Neuronal stem cell (in vitro differentiated cells): ENCODE results near the gene NFKBIZ.
A peak's percentile ranks its signal among the peaks of the same experiment; 100 is the strongest.

Source experiments
- DNase-seq: peaks from one replicate; pipeline ENCODE4 v3.0.0-alpha.2; 2013; ENCODE audit warnings: low spot score
- H2AFZ ChIP-seq: one replicate; pipeline ENCODE4 v1.6.1; 2013; ENCODE audit warnings: mild to moderate bottlenecking, low read length, inconsistent platforms
- H2AK5ac ChIP-seq: 2 replicates; pipeline ENCODE4 v1.6.1; 2013; ENCODE audit warnings: low read depth, mild to moderate bottlenecking, inconsistent platforms, low read length, moderate library complexity, mixed read lengths
- H2BK120ac ChIP-seq: 2 replicates; pipeline ENCODE4 v1.6.1; 2013; ENCODE audit warnings: low read depth, mild to moderate bottlenecking, inconsistent platforms, low read length, moderate library complexity, mixed read lengths
- H2BK12ac ChIP-seq: one replicate; pipeline ENCODE4 v1.6.1; 2013; ENCODE audit warnings: low read length, inconsistent platforms
- H2BK15ac ChIP-seq: 2 replicates; pipeline ENCODE4 v1.6.1; 2013; ENCODE audit warnings: mild to moderate bottlenecking, low read length, inconsistent platforms, mixed read lengths
- H2BK5ac ChIP-seq: one replicate; pipeline ENCODE4 v1.6.1; 2013; ENCODE audit warnings: inconsistent platforms, mild to moderate bottlenecking, low read length, moderate library complexity
- H3K14ac ChIP-seq: one replicate; pipeline ENCODE4 v1.6.1; 2013; ENCODE audit warnings: low read length, inconsistent platforms
- H3K18ac ChIP-seq: 2 replicates; pipeline ENCODE4 v1.6.1; 2013; ENCODE audit warnings: low read length, inconsistent platforms
- H3K23ac ChIP-seq: 2 replicates; pipeline ENCODE4 v1.6.1; 2013; ENCODE audit warnings: low read depth, mild to moderate bottlenecking, mixed read lengths, low read length, inconsistent platforms; ENCODE audit not compliant: poor library complexity
- H3K27ac ChIP-seq: replicated peaks from 3 replicates; pipeline ENCODE4 v1.5.1; 2013; ENCODE audit warnings: low read length, inconsistent platforms
- H3K27me3 ChIP-seq, 3 experiments: 2 replicates each; pipeline ENCODE4 v1.6.1; 2013; ENCODE audit warnings: low read length in 3 of 3, mild to moderate bottlenecking in 2 of 3, inconsistent platforms in 1 of 3, low read depth in 1 of 3, mixed read lengths in 1 of 3, moderate library complexity in 1 of 3; ENCODE audit not compliant: control insufficient read depth in 3 of 3, insufficient read depth in 3 of 3
- H3K36me3 ChIP-seq, 2 donors: replicated peaks in 1 of 2; 2 replicates each; pipeline ENCODE4 v1.6.1; 2013; ENCODE audit warnings: low read length in 2 of 2; ENCODE audit not compliant: control insufficient read depth in 2 of 2, insufficient read depth in 2 of 2
- H3K4ac ChIP-seq: 2 replicates; pipeline ENCODE4 v1.6.1; 2013; ENCODE audit warnings: inconsistent platforms, mild to moderate bottlenecking, low read length, moderate library complexity
- H3K4me1 ChIP-seq, 2 donors: 1 replicate in 1 of 2; 2 replicates in 1 of 2; pipeline ENCODE4 v1.6.1; 2013; ENCODE audit warnings: low read length in 2 of 2, low read depth in 1 of 2; ENCODE audit not compliant: control insufficient read depth in 2 of 2, insufficient read depth in 1 of 2
- H3K4me2 ChIP-seq: one replicate; pipeline ENCODE4 v1.6.1; 2013; ENCODE audit warnings: mild to moderate bottlenecking, low read length, inconsistent platforms; ENCODE audit not compliant: insufficient read depth, poor library complexity, severe bottlenecking
- H3K4me3 ChIP-seq, 2 donors: 2 replicates each; pipeline ENCODE4 v1.5.1; 2013; ENCODE audit warnings: low read length in 2 of 2, mild to moderate bottlenecking in 2 of 2, inconsistent platforms in 1 of 2, moderate library complexity in 1 of 2
- H3K79me1 ChIP-seq: one replicate; pipeline ENCODE4 v1.6.1; 2013; ENCODE audit warnings: low read depth, mild to moderate bottlenecking, inconsistent platforms, low read length, moderate library complexity
- H3K9ac ChIP-seq: one replicate; pipeline ENCODE4 v1.6.1; 2013; ENCODE audit warnings: mild to moderate bottlenecking, low read depth, low read length, inconsistent platforms; ENCODE audit not compliant: poor library complexity
- H3K9me3 ChIP-seq, 2 donors: replicated peaks in 1 of 2; 2 replicates each; pipeline versions ENCODE3 to v1.6.1; 2013; ENCODE audit warnings: low read length in 2 of 2, mild to moderate bottlenecking in 2 of 2, inconsistent platforms in 1 of 2, low read depth in 1 of 2, mixed read lengths in 1 of 2, moderate library complexity in 1 of 2; ENCODE audit not compliant: control insufficient read depth in 2 of 2, insufficient read depth in 1 of 2
- H4K8ac ChIP-seq: one replicate; pipeline ENCODE4 v1.6.1; 2013; ENCODE audit warnings: low read depth, mild to moderate bottlenecking, inconsistent platforms, low read length, moderate library complexity
- H4K91ac ChIP-seq: one replicate; pipeline ENCODE4 v1.6.1; 2013; ENCODE audit warnings: low read length, low read depth, mild to moderate bottlenecking, inconsistent platforms; ENCODE audit not compliant: poor library complexity
- WGBS, 2 donors: extraction: QIAGEN DNeasy Blood & Tissue Kit; methylation state at CpG; one replicate each; pipeline ENCODE4 v1.1.7; 2013; ENCODE audit warnings: missing lambda C conversion rate in 2 of 2, mixed read lengths in 1 of 2; ENCODE audit not compliant: insufficient read length in 2 of 2, insufficient replicate concordance in 1 of 2; ENCODE audit errors: extremely low coverage in 2 of 2; 5-methylcytosine and 5-hydroxymethylcytosine counted together

Gene NFKBIZ

GRCh38 chr3:101842935-101843330, 6.4 kb upstream of the NFKBIZ start:
- no CpG with 5 or more reads among the region's 3 CpGs for WGBS, 2 donors
- no peak overlapping the region for H4K8ac ChIP-seq
- H3K18ac ChIP-seq: no peak overlapping the region
- H3K23ac ChIP-seq: no peak overlapping the region
- no peak overlapping the region for H3K14ac ChIP-seq
- H3K4me1 ChIP-seq: peaks cover 2 to 9% of the 10 kb centered on the region in 2 donors
- no peaks in the 10 kb centered on the region for H3K79me1 ChIP-seq
- H3K36me3 ChIP-seq: no peaks in the 10 kb centered on the region
- H2BK5ac ChIP-seq: no peak overlapping the region
- H3K4me3 ChIP-seq: no peak overlapping the region
- H2AFZ ChIP-seq: no peak overlapping the region
- no peak overlapping the region for H4K91ac ChIP-seq
- DNase-seq: no peak
- no peaks in the 10 kb centered on the region for H3K27me3 ChIP-seq
- no peak overlapping the region for H3K4me2 ChIP-seq
- no peaks in the 10 kb centered on the region for H3K9me3 ChIP-seq
- H3K4ac ChIP-seq: no peak overlapping the region
- H3K9ac ChIP-seq: no peak overlapping the region
- no peak overlapping the region for H2BK12ac ChIP-seq
- no peak overlapping the region for H2BK120ac ChIP-seq
- H2AK5ac ChIP-seq: no peak overlapping the region
- H3K27ac ChIP-seq: peak overlapping the region; percentile 28
- H2BK15ac ChIP-seq: no peak overlapping the region

- H3K23ac ChIP-seq: no peak overlapping the region
- no peak overlapping the region for H2BK120ac ChIP-seq
- H2AFZ ChIP-seq: no peak overlapping the region
- no peak overlapping the region for H2BK12ac ChIP-seq
- no peak overlapping the region for H3K4me3 ChIP-seq
- H3K4me1 ChIP-seq: peaks cover 2 to 11% of the 10 kb centered on the region in 2 donors
- H3K27me3 ChIP-seq: no peaks in the 10 kb centered on the region
- no CpG with 5 or more reads among the region's 2 CpGs for WGBS, 2 donors
- no peaks in the 10 kb centered on the region for H3K9me3 ChIP-seq
- no peak overlapping the region for H4K91ac ChIP-seq
- no peak overlapping the region for H3K4me2 ChIP-seq
- H3K27ac ChIP-seq: no peak overlapping the region
- DNase-seq: no peak
- no peak overlapping the region for H4K8ac ChIP-seq
- no peak overlapping the region for H3K9ac ChIP-seq
- no peak overlapping the region for H3K4ac ChIP-seq
- peaks cover 3% of the 10 kb centered on the region for H3K79me1 ChIP-seq
- no peak overlapping the region for H2AK5ac ChIP-seq
- H2BK15ac ChIP-seq: no peak overlapping the region
- no peak overlapping the region for H2BK5ac ChIP-seq
- no peaks in the 10 kb centered on the region for H3K36me3 ChIP-seq
- no peak overlapping the region for H3K14ac ChIP-seq
- no peak overlapping the region for H3K18ac ChIP-seq
These were observed 3.9 kb upstream of the NFKBIZ start for GRCh38 chr3:101845425-101845824.

- no peak for DNase-seq
- Histone ChIP-seq H3K79me1 (peaks cover 3% of the 10 kb centered on the region), H2AFZ (no peak overlapping the region), H3K27me3 (no peaks in the 10 kb centered on the region), H3K27ac (peak overlapping the region; percentile 17), H2AK5ac (no peak overlapping the region), H2BK5ac (no peak overlapping the region), H4K91ac (no peak overlapping the region), H3K18ac (no peak overlapping the region), H2BK15ac (no peak overlapping the region), H3K4me3 (no peak overlapping the region), H3K4ac (no peak overlapping the region), H3K4me2 (no peak overlapping the region), H2BK12ac (no peak overlapping the region), H3K9ac (no peak overlapping the region), H3K14ac (no peak overlapping the region), H3K4me1 (peaks cover 7 to 11% of the 10 kb centered on the region in 2 donors), H3K36me3 (peaks cover 0 to under 1% of the 10 kb centered on the region in 2 donors), H2BK120ac (no peak overlapping the region), H4K8ac (no peak overlapping the region), H3K23ac (no peak overlapping the region), H3K9me3 (no peaks in the 10 kb centered on the region)
- WGBS, 2 donors: no CpG with 5 or more reads among the region's 2 CpGs
These were observed 2.6 kb upstream of the NFKBIZ start for GRCh38 chr3:101846709-101847108.

- Histone ChIP-seq H3K36me3 (peaks cover 2 to 7% of the 10 kb centered on the region in 2 donors), H2BK5ac (no peak overlapping the region), H2AK5ac (no peak overlapping the region), H2BK120ac (no peak overlapping the region), H3K18ac (no peak overlapping the region), H2BK15ac (no peak overlapping the region), H3K23ac (no peak overlapping the region), H2AFZ (no peak overlapping the region), H3K4me1 (peaks cover 7% of the 10 kb centered on the region in 2 donors), H4K8ac (no peak overlapping the region), H3K9ac (no peak overlapping the region), H3K27me3 (no peaks in the 10 kb centered on the region), H2BK12ac (no peak overlapping the region), H3K4me2 (no peak overlapping the region), H3K4ac (no peak overlapping the region), H3K9me3 (no peaks in the 10 kb centered on the region), H3K27ac (no peak overlapping the region), H4K91ac (no peak overlapping the region), H3K79me1 (peaks cover 3% of the 10 kb centered on the region), H3K14ac (no peak overlapping the region), H3K4me3 (no peak overlapping the region)
- no CpG with 5 or more reads among the region's 3 CpGs for WGBS, 2 donors
- DNase-seq: no peak
These were observed 2.0 kb upstream of the NFKBIZ start for GRCh38 chr3:101847328-101847727.
